Nephron (organoid): Measurements from ENCODE around the gene SLC6A13.
"Not testable (repeated sequence)": the region's sequence is repeated elsewhere in the genome, so short reads cannot be mapped to it uniquely, and the experiment has no call there.

Experiments used
- H3K27ac Mint-ChIP-seq, 3 experiments: 2 replicates each; pipeline ENCODE4 v1.8.0; 2020; ENCODE audit warnings: mixed read lengths in 3 of 3, mild to moderate bottlenecking in 2 of 3, moderate library complexity in 1 of 3
- H3K27me3 Mint-ChIP-seq: 2 replicates; pipeline ENCODE4 v1.8.0; 2021; ENCODE audit warnings: low read depth, mild to moderate bottlenecking, moderate library complexity, mixed read lengths
- H3K36me3 Mint-ChIP-seq: 2 replicates; pipeline ENCODE4 v1.8.0; 2020; ENCODE audit warnings: low read depth, mixed read lengths
- H3K4me1 Mint-ChIP-seq: 2 replicates; pipeline ENCODE4 v1.8.0; 2020; ENCODE audit warnings: mixed read lengths
- H3K4me3 Mint-ChIP-seq, 3 experiments: 2 replicates each; pipeline ENCODE4 v1.8.0; 2020; ENCODE audit warnings: mild to moderate bottlenecking in 3 of 3, mixed read lengths in 3 of 3, moderate library complexity in 2 of 3
- H3K9me3 Mint-ChIP-seq: 2 replicates; pipeline ENCODE4 v1.8.0; 2020; ENCODE audit warnings: mixed read lengths
- CTCF ChIP-seq, 3 experiments: fragments of 200-600 bp; sonication (generic); IDR thresholded peaks; one replicate each; pipeline ENCODE4 v1.5.0; 2021; ENCODE audit warnings: antibody characterized with exemption in 3 of 3; ENCODE audit not compliant: unreplicated experiment in 3 of 3

The SLC6A13 gene

GRCh38 chr12:219891-220352 is 42.7 kb downstream of the SLC6A13 start:
- Mint-ChIP-seq H3K9me3 (no peaks in the 10 kb centered on the region), H3K36me3 (no peaks in the 10 kb centered on the region), H3K4me3 (no peak overlapping the region), H3K27ac (no peak overlapping the region), H3K27me3 (peaks cover 16% of the 10 kb centered on the region), H3K4me1 (peaks cover 24% of the 10 kb centered on the region)
- TF ChIP-seq CTCF (IDR thresholded peaks at IDR 0.05; ENCODE audit: unreplicated experiment in 3 of 3), result peak; percentile 91 to 92 (median 91)

- H3K27ac Mint-ChIP-seq, result peak overlapping the region; percentile 2 to 21 (median 4)
- H3K36me3 Mint-ChIP-seq, result no peaks in the 10 kb centered on the region
- H3K4me3 Mint-ChIP-seq, result no peak overlapping the region
- no peak for TF ChIP-seq CTCF (IDR thresholded peaks at IDR 0.05; ENCODE audit: unreplicated experiment in 3 of 3)
- H3K27me3 Mint-ChIP-seq, result peaks cover 20% of the 10 kb centered on the region
- H3K9me3 Mint-ChIP-seq, result no peaks in the 10 kb centered on the region
- peaks cover 26% of the 10 kb centered on the region for H3K4me1 Mint-ChIP-seq
Observed at GRCh38 chr12:218728-219590, 43.7 kb downstream of the SLC6A13 start.

GRCh38 chr12:218221-218620 is 44.4 kb downstream of the SLC6A13 start:
- Mint-ChIP-seq H3K4me1 (peaks cover 29% of the 10 kb centered on the region), H3K27ac (peak overlapping the region in 1 of 3 experiments; percentile 54), H3K36me3 (no peaks in the 10 kb centered on the region), H3K9me3 (no peaks in the 10 kb centered on the region), H3K4me3 (no peak overlapping the region), H3K27me3 (peaks cover 27% of the 10 kb centered on the region)
- TF ChIP-seq CTCF (IDR thresholded peaks at IDR 0.05; ENCODE audit: unreplicated experiment in 3 of 3), result no peak

GRCh38 chr12:217029-217428 is 45.6 kb downstream of the SLC6A13 start:
- H3K4me3 Mint-ChIP-seq, H3K27ac Mint-ChIP-seq, H3K9me3 Mint-ChIP-seq, H3K36me3 Mint-ChIP-seq: not testable (repeated sequence)
- peaks cover 34% of the 10 kb centered on the region for H3K4me1 Mint-ChIP-seq
- peaks cover 34% of the 10 kb centered on the region for H3K27me3 Mint-ChIP-seq

GRCh38 chr12:215116-215515 is 47.5 kb downstream of the SLC6A13 start:
- Mint-ChIP-seq H3K4me3 (no peak overlapping the region), H3K9me3 (no peaks in the 10 kb centered on the region), H3K27ac (peak overlapping the region in 1 of 3 experiments; percentile 49), H3K36me3 (no peaks in the 10 kb centered on the region), H3K4me1 (peaks cover 50% of the 10 kb centered on the region), H3K27me3 (peaks cover 48% of the 10 kb centered on the region)
- no peak for TF ChIP-seq CTCF (IDR thresholded peaks at IDR 0.05; ENCODE audit: unreplicated experiment in 3 of 3)

GRCh38 chr12:214003-214741 is 48.5 kb downstream of the SLC6A13 start, which contains the start of gene SLC6A12:
Gene SLC6A12 (minus strand): TSS chr12:214157. CDS start chr12:209986, 4,171 bp downstream.
- Mint-ChIP-seq H3K27ac (peak within 1 kb of the TSS; percentile 85 to 94 (median 91)), H3K4me3 (peak within 1 kb of the TSS in 2 of 3 experiments; percentile 35 to 44), H3K4me1 (peaks cover 44% of the 10 kb centered on the region), H3K27me3 (peaks cover 48% of the 10 kb centered on the region), H3K36me3 (no peaks in the 10 kb centered on the region), H3K9me3 (no peaks in the 10 kb centered on the region)
- TF ChIP-seq CTCF (IDR thresholded peaks at IDR 0.05; ENCODE audit: unreplicated experiment in 3 of 3), result no peak
